Chondrocyte (in vitro differentiated cells): ENCODE measurements around the gene LRRC8C. TPM values are rescaled to one million over a fixed set of nuclear protein-coding genes. Genes with fewer than 3 reads are reported as not detected.
A peak's percentile ranks its signal among the peaks of the same experiment; 100 is the strongest.

Source experiments
- DNase-seq: peaks from one replicate; pipeline ENCODE4 v3.0.0; 2021; ENCODE audit warnings: mixed read lengths, low spot score
- H3K27ac Mint-ChIP-seq: one replicate; pipeline ENCODE4 v1.8.0; 2021; ENCODE audit warnings: mild to moderate bottlenecking, moderate library complexity, mixed read lengths; ENCODE audit not compliant: unreplicated experiment
- H3K27me3 Mint-ChIP-seq: 2 replicates; pipeline ENCODE4 v1.8.0; 2021; ENCODE audit warnings: low read depth, mixed read lengths
- H3K36me3 Mint-ChIP-seq: 2 replicates; pipeline ENCODE4 v1.8.0; 2021; ENCODE audit warnings: low read depth, mixed read lengths
- H3K4me1 Mint-ChIP-seq: 2 replicates; pipeline ENCODE4 v1.8.0; 2021; ENCODE audit warnings: low read depth, mild to moderate bottlenecking, mixed read lengths
- H3K4me3 Mint-ChIP-seq: one replicate; pipeline ENCODE4 v1.8.0; 2021; ENCODE audit warnings: mild to moderate bottlenecking, moderate library complexity, mixed read lengths; ENCODE audit not compliant: unreplicated experiment
- H3K9me3 Mint-ChIP-seq: 2 replicates; pipeline ENCODE4 v1.8.0; 2021; ENCODE audit warnings: low read depth, mixed read lengths
- CTCF ChIP-seq: fragments of 200-600 bp; sonication (generic); IDR thresholded peaks from 2 replicates; pipeline ENCODE4 v1.5.0; 2021; ENCODE audit warnings: antibody characterized with exemption, mild to moderate bottlenecking, moderate library complexity
- total RNA-seq: library from RNA; stranded (reverse); gene quantifications from 3 replicates; pipeline ENCODE4 v1.2.1, GENCODE V29; 2021

The LRRC8C gene
- total RNA-seq, 1 donor from 2014 or later = 2.3 TPM

GRCh38 chr1:89646259-89646658 is 13.3 kb downstream of the LRRC8C start:
- H3K27me3 Mint-ChIP-seq = no peaks in the 10 kb centered on the region
- H3K27ac Mint-ChIP-seq = no peak overlapping the region
- H3K36me3 Mint-ChIP-seq = peaks cover 3% of the 10 kb centered on the region
- H3K9me3 Mint-ChIP-seq = peaks cover 8% of the 10 kb centered on the region
- no peak for TF ChIP-seq CTCF
- H3K4me1 Mint-ChIP-seq = peaks cover 13% of the 10 kb centered on the region
- H3K4me3 Mint-ChIP-seq = no peak overlapping the region
- DNase-seq = no peak

GRCh38 chr1:89649783-89650182 is 16.9 kb downstream of the LRRC8C start:
- no peak overlapping the region for H3K4me3 Mint-ChIP-seq
- H3K9me3 Mint-ChIP-seq = peaks cover 8% of the 10 kb centered on the region
- no peak overlapping the region for H3K27ac Mint-ChIP-seq
- H3K27me3 Mint-ChIP-seq = no peaks in the 10 kb centered on the region
- DNase-seq = no peak
- peaks cover 3% of the 10 kb centered on the region for H3K36me3 Mint-ChIP-seq
- peaks cover 21% of the 10 kb centered on the region for H3K4me1 Mint-ChIP-seq
- no peak for TF ChIP-seq CTCF

- Mint-ChIP-seq H3K27ac (no peak overlapping the region), H3K36me3 (no peaks in the 10 kb centered on the region), H3K4me3 (no peak overlapping the region), H3K27me3 (no peaks in the 10 kb centered on the region), H3K9me3 (no peaks in the 10 kb centered on the region), H3K4me1 (peaks cover 21% of the 10 kb centered on the region)
- TF ChIP-seq CTCF = no peak
- DNase-seq = no peak
Measured at GRCh38 chr1:89652373-89652772, 19.5 kb downstream of the LRRC8C start.

GRCh38 chr1:89657886-89658285 is 25.0 kb downstream of the LRRC8C start:
- H3K36me3 Mint-ChIP-seq = no peaks in the 10 kb centered on the region
- no peak for DNase-seq
- H3K9me3 Mint-ChIP-seq = no peaks in the 10 kb centered on the region
- peaks cover 27% of the 10 kb centered on the region for H3K4me1 Mint-ChIP-seq
- no peaks in the 10 kb centered on the region for H3K27me3 Mint-ChIP-seq
- H3K27ac Mint-ChIP-seq = peak overlapping the region; percentile 5
- H3K4me3 Mint-ChIP-seq = no peak overlapping the region
- no peak for TF ChIP-seq CTCF

GRCh38 chr1:89659322-89660081 is 26.6 kb downstream of the LRRC8C start:
- DNase-seq = no peak
- Mint-ChIP-seq H3K9me3 (peaks cover 4% of the 10 kb centered on the region), H3K27me3 (no peaks in the 10 kb centered on the region), H3K36me3 (peaks cover 4% of the 10 kb centered on the region), H3K27ac (peak overlapping the region; percentile 42), H3K4me1 (peaks cover 27% of the 10 kb centered on the region), H3K4me3 (no peak overlapping the region)
- TF ChIP-seq CTCF = no peak
